ENCODE results near the gene SHOC2. TPM values are rescaled to one million over a fixed set of nuclear protein-coding genes. Genes with fewer than 3 reads are reported as not detected.

SHOC2 gene
- total RNA-seq, 1 experiment from 2014 or later, result 23.7 TPM

GRCh38 chr10:111034598-111035310 is 115.3 kb downstream of the SHOC2 start:
- TF ChIP-seq, protein P1, sequence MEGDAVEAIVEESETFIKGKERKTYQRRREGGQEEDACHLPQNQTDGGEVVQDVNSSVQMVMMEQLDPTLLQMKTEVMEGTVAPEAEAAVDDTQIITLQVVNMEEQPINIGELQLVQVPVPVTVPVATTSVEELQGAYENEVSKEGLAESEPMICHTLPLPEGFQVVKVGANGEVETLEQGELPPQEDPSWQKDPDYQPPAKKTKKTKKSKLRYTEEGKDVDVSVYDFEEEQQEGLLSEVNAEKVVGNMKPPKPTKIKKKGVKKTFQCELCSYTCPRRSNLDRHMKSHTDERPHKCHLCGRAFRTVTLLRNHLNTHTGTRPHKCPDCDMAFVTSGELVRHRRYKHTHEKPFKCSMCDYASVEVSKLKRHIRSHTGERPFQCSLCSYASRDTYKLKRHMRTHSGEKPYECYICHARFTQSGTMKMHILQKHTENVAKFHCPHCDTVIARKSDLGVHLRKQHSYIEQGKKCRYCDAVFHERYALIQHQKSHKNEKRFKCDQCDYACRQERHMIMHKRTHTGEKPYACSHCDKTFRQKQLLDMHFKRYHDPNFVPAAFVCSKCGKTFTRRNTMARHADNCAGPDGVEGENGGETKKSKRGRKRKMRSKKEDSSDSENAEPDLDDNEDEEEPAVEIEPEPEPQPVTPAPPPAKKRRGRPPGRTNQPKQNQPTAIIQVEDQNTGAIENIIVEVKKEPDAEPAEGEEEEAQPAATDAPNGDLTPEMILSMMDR (conservative IDR thresholded peaks at IDR 0.05), result no peak
- H2BK12ac ChIP-seq (ENCODE audit: insufficient read length, low read depth, low read length), result no peak overlapping the region
- no peak overlapping the region for H4K5ac ChIP-seq (ENCODE audit: insufficient read length, low read depth, low read length)
- H2AK5ac ChIP-seq (ENCODE audit: insufficient read length, low read length), result no peak overlapping the region
- no peak overlapping the region for H4K91ac ChIP-seq (ENCODE audit: insufficient read length, low read depth, low read length)
- no peak overlapping the region for H3K4ac ChIP-seq (ENCODE audit: low read depth, low read length)
- no peak overlapping the region for H2BK120ac ChIP-seq (ENCODE audit: low read depth, low read length, poor library complexity, severe bottlenecking)
- H3K23ac ChIP-seq (ENCODE audit: insufficient read length, low read depth, low read length), result no peak overlapping the region
- no peak for DNase-seq
- H4K20me1 ChIP-seq (ENCODE audit: control insufficient read depth, insufficient read depth, insufficient read length), result no peaks in the 10 kb centered on the region
- no peaks in the 10 kb centered on the region for H3K79me2 ChIP-seq (ENCODE audit: insufficient read depth, low read length)
- no peak overlapping the region for H3T11ph ChIP-seq (ENCODE audit: low read length)
- H2BK5ac ChIP-seq (ENCODE audit: insufficient read length, low read length), result no peak overlapping the region
- H3K79me1 ChIP-seq (ENCODE audit: insufficient read depth, low read depth, low read length, poor library complexity, severe bottlenecking), result no peaks in the 10 kb centered on the region
- no peaks in the 10 kb centered on the region for H3K4me1 ChIP-seq (ENCODE audit: insufficient read depth, low read length)
- H3K4me1 Mint-ChIP-seq, result no peaks in the 10 kb centered on the region
- WGBS (ENCODE audit: extremely low coverage, insufficient read length, low lambda C conversion rate), result no CpG with 5 or more reads among the region's 2 CpGs
- no peaks in the 10 kb centered on the region for H3K27me3 ChIP-seq (ENCODE audit: insufficient read depth, low read length)
- H3K27ac Mint-ChIP-seq, result no peak overlapping the region
- H3K27ac ChIP-seq (ENCODE audit: insufficient read length, low read depth, low read length), result no peak overlapping the region
- no peak overlapping the region for H3K56ac ChIP-seq (ENCODE audit: insufficient read length, low read depth, low read length)
- H3K4me3 Mint-ChIP-seq, result no peak overlapping the region
- no peaks in the 10 kb centered on the region; the same call in 1 of the 2 replicates for H3K27me3 Mint-ChIP-seq (ENCODE audit: low read depth)
- no peak overlapping the region for H2BK15ac ChIP-seq (ENCODE audit: low read depth, low read length)
- no peak overlapping the region for H3K18ac ChIP-seq (ENCODE audit: insufficient read length, low read depth, low read length)
- peaks cover 32 to 37% of the 10 kb centered on the region in 2 experiments for H3K9me3 Mint-ChIP-seq
- no peak overlapping the region for H2AFZ ChIP-seq (ENCODE audit: low read length)
- no peaks in the 10 kb centered on the region for H3K23me2 ChIP-seq (ENCODE audit: insufficient read length, low read depth, low read length, poor library complexity, severe bottlenecking)
- peaks cover 5% of the 10 kb centered on the region for H3K9me3 ChIP-seq (ENCODE audit: control insufficient read depth, low read depth, low read length)
- H3K9ac ChIP-seq (ENCODE audit: extremely low read depth, insufficient read length, low read length), result no peak overlapping the region
- no peak overlapping the region for H3K14ac ChIP-seq (ENCODE audit: insufficient read depth, low read length)
- H3K36me3 Mint-ChIP-seq (ENCODE audit: insufficient read depth in 1 of 3, low read depth in 3 of 3), result peaks cover 17 to 43% (median 28%) of the 10 kb centered on the region in 3 experiments
- no peak overlapping the region for H3K4me2 ChIP-seq (ENCODE audit: insufficient read depth, insufficient read length, low read length)
- no peak overlapping the region for H4K8ac ChIP-seq (replicated peaks; ENCODE audit: insufficient read length, low read depth, low read length)
- H2BK20ac ChIP-seq (ENCODE audit: low read depth, low read length, poor library complexity, severe bottlenecking), result no peak overlapping the region
